Naive B cell (primary cell): ENCODE measurements around the gene AGBL1. TPM values are rescaled to one million over a fixed set of nuclear protein-coding genes. Genes with fewer than 3 reads are reported as not detected.
A peak's percentile ranks its signal among the peaks of the same experiment; 100 is the strongest.

Experiments used
- ATAC-seq, 2 donors: fragments of 150-1000 bp; cut with Tn5 transposase; 2 replicates each; pipeline ENCODE4 v1.10.0; 2021; ENCODE audit warnings: low read depth in 2 of 2, mild to moderate bottlenecking in 2 of 2, moderate library complexity in 2 of 2
- DNase-seq: peaks from one replicate; pipeline ENCODE4 v3.0.0; 2022
- H3K27ac Mint-ChIP-seq, 6 donors: one replicate each; pipeline ENCODE4 v1.8.0; 2020 to 2022; ENCODE audit warnings: mild to moderate bottlenecking in 6 of 6, mixed read lengths in 6 of 6, moderate library complexity in 5 of 6, inconsistent platforms in 2 of 6
- H3K27me3 Mint-ChIP-seq, 3 donors: one replicate each; pipeline ENCODE4 v1.8.0; 2021 to 2022; ENCODE audit warnings: mixed read lengths in 3 of 3, mild to moderate bottlenecking in 1 of 3
- H3K36me3 Mint-ChIP-seq, 2 donors: one replicate each; pipeline ENCODE4 v1.8.0; 2020 to 2022; ENCODE audit warnings: mixed read lengths in 2 of 2, inconsistent platforms in 1 of 2, mild to moderate bottlenecking in 1 of 2
- H3K4me1 Mint-ChIP-seq, 3 donors: one replicate each; pipeline ENCODE4 v1.8.0; 2020 to 2022; ENCODE audit warnings: mixed read lengths in 3 of 3, inconsistent platforms in 1 of 3, mild to moderate bottlenecking in 1 of 3, moderate library complexity in 1 of 3
- H3K4me3 Mint-ChIP-seq, 8 donors: one replicate each; pipeline ENCODE4 v1.8.0; 2020 to 2022; ENCODE audit warnings: mild to moderate bottlenecking in 8 of 8, mixed read lengths in 8 of 8, moderate library complexity in 8 of 8, inconsistent platforms in 2 of 8
- H3K9me3 Mint-ChIP-seq, 7 donors: one replicate each; pipeline ENCODE4 v1.8.0; 2020 to 2022; ENCODE audit warnings: mixed read lengths in 7 of 7, mild to moderate bottlenecking in 5 of 7, inconsistent platforms in 2 of 7, moderate library complexity in 1 of 7
- polyA plus RNA-seq, 6 donors: library from polyadenylated mRNA; unstranded; fragments of 300-500 nt; fragmentation: Illumina TruSeq; gene quantifications; one replicate each; pipeline ENCODE4 v1.2.3, GENCODE V29; 2021; ENCODE audit warnings: low read depth in 6 of 6

The AGBL1 gene
- polyA plus RNA-seq, 6 donors from 2014 or later = not detected

DNA sequence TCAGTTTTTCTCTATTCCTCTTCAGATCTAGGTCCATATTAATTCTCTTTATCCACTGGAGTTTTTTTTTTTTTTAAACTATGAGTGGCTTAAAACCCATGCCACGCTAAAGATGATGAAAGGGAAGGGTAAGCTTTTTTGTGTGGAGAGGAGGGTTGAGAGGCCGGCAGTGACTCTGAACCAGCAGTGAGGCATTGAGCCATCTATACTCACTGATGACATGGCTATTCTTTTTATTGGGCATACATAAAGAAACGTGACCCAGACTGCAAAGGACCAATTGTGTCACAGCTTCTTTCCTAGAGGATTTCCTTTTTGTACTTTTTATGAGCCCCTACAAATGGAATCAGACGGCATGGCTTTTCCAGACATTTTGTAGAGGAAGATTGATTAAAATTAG lies 662.2 kb downstream of the AGBL1 start:
- Mint-ChIP-seq H3K27ac (no peak overlapping the region), H3K4me1 (no peaks in the 10 kb centered on the region), H3K36me3 (no peaks in the 10 kb centered on the region), H3K9me3 (peaks cover 0 to 5% (median 3%) of the 10 kb centered on the region in 7 donors), H3K4me3 (no peak overlapping the region), H3K27me3 (peaks cover 0 to 3% (median 0%) of the 10 kb centered on the region in 3 donors)
- no peak for ATAC-seq
- DNase-seq = no peak

- H3K4me1 Mint-ChIP-seq = no peaks in the 10 kb centered on the region
- ATAC-seq = no peak
- H3K27ac Mint-ChIP-seq = no peak overlapping the region
- H3K27me3 Mint-ChIP-seq = no peaks in the 10 kb centered on the region
- DNase-seq = no peak
- no peak overlapping the region for H3K4me3 Mint-ChIP-seq
- H3K36me3 Mint-ChIP-seq = no peaks in the 10 kb centered on the region
- H3K9me3 Mint-ChIP-seq = peaks cover 0 to 6% (median 4%) of the 10 kb centered on the region in 7 donors
These were observed 663.7 kb downstream of the AGBL1 start for GRCh38 chr15:86743283-86743903.

DNA sequence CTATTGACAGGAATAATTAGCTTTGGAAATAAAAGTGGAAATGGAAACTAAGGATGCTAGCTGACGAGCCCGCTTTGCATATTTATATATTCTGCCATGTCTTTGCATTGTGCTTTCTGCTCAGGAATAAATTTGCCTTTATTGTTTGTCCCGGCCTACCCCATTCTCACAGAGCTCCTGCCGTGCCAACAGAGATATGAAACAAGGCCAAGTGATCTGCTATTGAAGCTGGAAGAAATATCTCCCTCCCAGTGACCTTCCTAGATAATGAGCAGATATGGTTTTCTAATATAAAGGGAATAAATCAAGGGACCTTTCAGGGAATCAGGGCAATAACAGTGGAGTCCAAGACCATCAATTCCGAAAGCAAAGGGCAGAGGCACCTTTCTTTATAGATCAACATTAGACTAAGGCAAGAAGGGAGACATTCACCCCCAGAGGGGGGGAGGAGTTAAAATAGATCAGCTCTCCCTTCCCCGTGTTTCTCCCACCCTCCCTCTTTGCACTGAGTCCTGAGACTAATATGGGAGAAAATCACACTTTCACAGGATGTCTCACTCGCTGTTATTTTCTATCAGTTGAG lies 664.6 kb downstream of the AGBL1 start:
- DNase-seq (no peak), ATAC-seq (no peak)
- H3K36me3 Mint-ChIP-seq = no peaks in the 10 kb centered on the region
- H3K4me3 Mint-ChIP-seq = no peak overlapping the region
- peaks cover 0 to 7% (median 5%) of the 10 kb centered on the region in 7 donors for H3K9me3 Mint-ChIP-seq
- H3K4me1 Mint-ChIP-seq = no peaks in the 10 kb centered on the region
- no peaks in the 10 kb centered on the region for H3K27me3 Mint-ChIP-seq
- H3K27ac Mint-ChIP-seq = no peak overlapping the region

DNA sequence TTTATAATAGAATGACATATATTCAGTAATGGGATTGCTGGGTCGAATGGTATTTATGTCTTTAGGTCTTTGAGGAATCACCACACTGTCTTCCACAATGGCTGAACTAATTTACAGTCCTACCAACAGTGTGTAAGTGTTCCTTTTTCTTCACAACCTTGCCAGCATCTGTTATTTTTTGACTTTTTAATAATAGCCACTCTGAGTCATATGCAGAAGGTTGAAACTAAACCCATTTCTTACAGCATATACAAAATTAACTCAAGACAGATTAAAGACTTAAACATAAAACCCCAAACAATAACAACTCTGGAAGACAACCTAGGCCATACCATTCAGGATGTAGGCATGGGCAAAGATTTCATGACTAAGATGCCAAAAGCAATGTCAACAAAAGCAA lies 671.4 kb downstream of the AGBL1 start:
- no peak for ATAC-seq
- Mint-ChIP-seq H3K27ac (no peak overlapping the region), H3K36me3 (no peaks in the 10 kb centered on the region)

GRCh38 chr15:86754846-86755245 lies 675.2 kb downstream of the AGBL1 start:
- H3K27me3 Mint-ChIP-seq = peaks cover 0 to 15% (median 6%) of the 10 kb centered on the region in 3 donors
- H3K27ac Mint-ChIP-seq = no peak overlapping the region
- no peaks in the 10 kb centered on the region for H3K36me3 Mint-ChIP-seq
- no peaks in the 10 kb centered on the region for H3K4me1 Mint-ChIP-seq
- H3K4me3 Mint-ChIP-seq = no peak overlapping the region
- H3K9me3 Mint-ChIP-seq = peaks cover 0 to 7% (median 0%) of the 10 kb centered on the region in 7 donors
- ATAC-seq = no peak
- DNase-seq = no peak

More for the DNA sequence above, 671.4 kb downstream of the AGBL1 start:
- H3K9me3 Mint-ChIP-seq = peaks cover 0 to 7% (median 4%) of the 10 kb centered on the region in 7 donors
- no peak overlapping the region for H3K4me3 Mint-ChIP-seq
- H3K4me1 Mint-ChIP-seq = no peaks in the 10 kb centered on the region
- DNase-seq = no peak
- peaks cover 0 to 4% (median 0%) of the 10 kb centered on the region in 3 donors for H3K27me3 Mint-ChIP-seq

DNA sequence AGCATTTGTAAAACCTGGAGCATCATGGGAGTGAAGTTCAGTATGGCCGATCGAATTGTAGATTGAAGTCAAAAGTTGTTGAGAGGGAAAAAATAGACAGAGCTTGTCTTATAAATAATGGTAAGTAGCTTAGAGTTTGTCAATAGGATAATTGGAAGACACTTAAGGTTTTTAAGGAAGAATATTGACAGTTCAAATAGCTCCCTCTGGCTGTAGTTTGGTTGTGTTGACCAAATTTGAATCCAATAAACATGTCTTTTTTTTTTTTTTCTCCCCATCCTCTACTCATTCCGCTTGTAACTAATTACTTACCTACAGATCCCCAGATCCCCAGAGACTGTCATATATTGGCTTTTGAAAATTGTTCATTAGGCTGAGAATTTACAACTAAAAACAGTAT lies 677.0 kb downstream of the AGBL1 start:
- ATAC-seq (no peak), DNase-seq (no peak)
- Mint-ChIP-seq H3K27me3 (peaks cover 0 to 17% (median 6%) of the 10 kb centered on the region in 3 donors), H3K27ac (no peak overlapping the region), H3K4me3 (peak overlapping the region in 2 of 8 donors; percentile 17 to 33), H3K9me3 (peaks cover 0 to 5% (median 0%) of the 10 kb centered on the region in 7 donors), H3K4me1 (no peaks in the 10 kb centered on the region), H3K36me3 (no peaks in the 10 kb centered on the region)

DNA sequence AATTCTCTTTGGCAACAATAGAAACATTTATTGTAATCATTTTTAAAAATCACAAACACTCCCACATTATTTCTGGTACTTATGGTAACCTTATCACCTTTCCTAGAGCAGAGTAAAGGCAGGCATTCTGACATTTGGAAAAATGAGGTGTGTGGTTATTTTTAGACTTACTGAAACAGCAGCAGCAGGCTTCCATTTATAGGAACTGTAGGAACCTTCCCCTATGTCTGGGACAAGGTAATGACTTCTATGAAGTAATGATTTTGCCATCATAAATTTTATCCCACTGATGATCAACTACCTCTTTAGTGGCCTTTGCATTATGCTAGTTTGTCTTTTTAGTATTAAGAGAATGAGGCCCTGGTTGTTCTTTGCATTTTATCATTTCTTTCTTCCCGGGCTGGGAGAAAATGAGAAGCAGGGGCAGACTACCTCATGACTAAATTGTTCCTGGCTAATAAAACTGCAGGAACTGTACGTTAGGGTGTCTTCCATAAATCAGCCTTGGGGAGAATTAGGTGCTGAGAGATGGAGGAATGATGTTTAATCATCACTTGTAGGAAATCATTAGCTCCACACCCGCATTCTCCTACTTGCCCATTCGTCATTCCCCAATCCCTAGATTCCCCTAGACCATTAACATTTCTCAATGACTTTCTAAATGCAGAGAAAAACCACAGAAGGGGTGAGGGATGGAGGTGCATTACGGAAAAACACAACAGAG lies 680.3 kb downstream of the AGBL1 start:
- H3K9me3 Mint-ChIP-seq = peaks cover 0 to 6% (median 0%) of the 10 kb centered on the region in 7 donors
- no peak for ATAC-seq
- no peaks in the 10 kb centered on the region for H3K36me3 Mint-ChIP-seq
- H3K27ac Mint-ChIP-seq = no peak overlapping the region
- no peaks in the 10 kb centered on the region for H3K4me1 Mint-ChIP-seq
- no peak overlapping the region for H3K4me3 Mint-ChIP-seq
- H3K27me3 Mint-ChIP-seq = peaks cover 0 to 21% (median 6%) of the 10 kb centered on the region in 3 donors
- DNase-seq = no peak

- Mint-ChIP-seq H3K4me1 (no peaks in the 10 kb centered on the region), H3K27ac (no peak overlapping the region), H3K9me3 (peaks cover 0 to 9% (median 0%) of the 10 kb centered on the region in 7 donors), H3K27me3 (peaks cover 0 to 9% (median 4%) of the 10 kb centered on the region in 3 donors), H3K4me3 (no peak overlapping the region), H3K36me3 (no peaks in the 10 kb centered on the region)
- ATAC-seq (no peak), DNase-seq (no peak)
These were observed 683.2 kb downstream of the AGBL1 start for GRCh38 chr15:86762874-86763273.

DNA sequence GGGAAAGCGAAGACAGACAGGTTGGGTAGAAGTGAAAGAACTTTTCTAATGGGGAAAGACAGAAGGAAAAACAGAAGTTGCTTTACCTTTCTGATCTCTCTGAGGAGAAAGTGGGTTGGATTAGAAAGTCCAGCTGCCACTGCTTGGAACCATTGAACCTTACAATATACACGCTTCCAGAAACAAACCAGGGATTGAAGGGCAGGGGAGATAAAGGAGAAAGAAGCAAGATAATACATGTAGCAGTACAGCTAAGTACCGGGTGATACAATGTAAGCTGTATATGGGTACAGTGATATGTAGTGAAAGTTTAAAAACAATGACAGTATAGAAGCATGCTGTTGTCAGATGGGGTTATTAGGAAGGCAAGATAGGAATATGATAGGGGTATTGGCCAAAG lies 684.4 kb downstream of the AGBL1 start:
- Mint-ChIP-seq H3K27ac (no peak overlapping the region), H3K4me1 (no peaks in the 10 kb centered on the region), H3K27me3 (peaks cover 0 to 6% (median 0%) of the 10 kb centered on the region in 3 donors), H3K9me3 (peaks cover 0 to 12% (median 0%) of the 10 kb centered on the region in 7 donors), H3K36me3 (no peaks in the 10 kb centered on the region), H3K4me3 (no peak overlapping the region)
- DNase-seq = no peak
- no peak for ATAC-seq

DNA sequence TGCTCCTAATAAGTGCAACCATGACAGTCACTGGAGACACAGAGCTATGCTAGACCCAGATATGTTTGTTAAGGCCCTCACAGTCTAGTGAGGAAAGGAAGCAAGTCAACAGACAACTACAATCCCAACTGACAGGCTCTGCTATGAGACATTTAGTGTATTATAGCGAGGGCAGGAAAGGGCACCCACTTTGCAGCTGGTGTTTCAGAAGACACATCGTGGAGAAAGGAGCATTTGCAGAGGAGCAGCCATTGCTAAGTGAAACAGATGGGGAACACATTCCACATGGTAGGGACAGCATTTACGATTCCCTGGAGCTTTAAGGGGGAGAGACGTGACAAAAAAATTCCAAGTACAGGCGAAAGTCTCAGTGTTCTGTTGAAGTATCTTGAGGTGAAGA lies 685.6 kb downstream of the AGBL1 start:
- Mint-ChIP-seq H3K36me3 (no peaks in the 10 kb centered on the region), H3K27me3 (peaks cover 0 to 6% (median 0%) of the 10 kb centered on the region in 3 donors), H3K27ac (peak overlapping the region in 1 of 6 donors; percentile 15), H3K4me1 (no peaks in the 10 kb centered on the region), H3K9me3 (peaks cover 0 to 13% (median 0%) of the 10 kb centered on the region in 7 donors), H3K4me3 (no peak overlapping the region)
- DNase-seq (no peak), ATAC-seq (no peak)

GRCh38 chr15:86772369-86773059 lies 692.8 kb downstream of the AGBL1 start:
- Mint-ChIP-seq H3K4me1 (no peaks in the 10 kb centered on the region), H3K4me3 (no peak overlapping the region), H3K27ac (no peak overlapping the region), H3K36me3 (no peaks in the 10 kb centered on the region), H3K27me3 (no peaks in the 10 kb centered on the region), H3K9me3 (peaks cover 0 to 13% (median 0%) of the 10 kb centered on the region in 7 donors)
- DNase-seq = no peak
- ATAC-seq = no peak

DNA sequence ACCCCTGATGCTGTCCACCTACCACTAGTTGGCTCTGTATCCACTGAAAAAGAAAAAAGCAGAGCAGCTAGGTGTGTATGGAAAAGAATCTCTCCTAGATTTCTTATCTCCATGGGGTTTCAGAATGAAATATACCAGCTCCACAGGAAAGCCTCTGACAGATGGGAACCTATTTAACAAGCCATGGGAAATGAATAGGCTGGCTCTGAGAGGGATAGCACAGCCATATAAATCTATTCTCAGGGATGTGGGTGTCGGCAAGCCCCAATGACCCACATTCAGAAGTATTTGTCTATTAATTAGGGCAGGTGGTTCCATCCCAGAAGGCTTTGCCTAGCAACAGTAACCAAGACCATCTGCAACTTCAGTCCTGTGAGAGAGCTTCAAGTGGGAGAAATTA lies 694.1 kb downstream of the AGBL1 start:
- ATAC-seq = no peak
- Mint-ChIP-seq H3K4me1 (no peaks in the 10 kb centered on the region), H3K4me3 (no peak overlapping the region), H3K36me3 (no peaks in the 10 kb centered on the region), H3K27ac (no peak overlapping the region), H3K9me3 (peaks cover 3 to 13% (median 8%) of the 10 kb centered on the region in 7 donors), H3K27me3 (no peaks in the 10 kb centered on the region)
- no peak for DNase-seq

GRCh38 chr15:86776145-86776544 lies 696.5 kb downstream of the AGBL1 start:
- Mint-ChIP-seq H3K36me3 (no peaks in the 10 kb centered on the region), H3K4me1 (no peaks in the 10 kb centered on the region), H3K27ac (no peak overlapping the region), H3K4me3 (no peak overlapping the region), H3K27me3 (no peaks in the 10 kb centered on the region), H3K9me3 (peaks cover 2 to 17% (median 11%) of the 10 kb centered on the region in 7 donors)
- DNase-seq (no peak), ATAC-seq (no peak)
